GM21737 (cell line): ENCODE data around the gene CLCN5.

Experiments used
- ATAC-seq: cut with Tn5 transposase; IDR thresholded peaks from one replicate; pipeline ENCODE4 v1.9.1; 2021; ENCODE audit warnings: mild to moderate bottlenecking, moderate library complexity; ENCODE audit not compliant: unreplicated experiment

Gene CLCN5

DNA sequence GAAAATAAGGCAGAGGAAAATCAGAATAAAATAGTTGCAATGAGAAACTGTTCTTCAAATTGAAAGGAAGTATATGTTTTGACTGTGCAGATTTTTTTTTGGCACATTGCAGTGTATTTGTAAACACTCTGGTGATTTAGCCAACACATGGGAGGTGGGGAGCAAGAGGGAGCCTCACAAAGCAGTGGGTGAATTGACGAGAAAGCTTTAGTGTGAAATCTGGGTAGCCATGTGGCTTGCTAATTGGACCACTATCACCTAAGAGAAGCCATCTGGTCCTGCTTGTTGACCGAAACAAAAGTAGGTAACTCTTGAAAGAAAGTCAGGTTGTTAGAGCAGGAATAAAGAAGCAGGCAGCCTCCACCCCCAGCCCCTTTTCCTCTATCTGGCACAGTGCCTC is 10.4 kb downstream of the CLCN5 start:
- no peak for ATAC-seq

GRCh38 chrX:49934148-49934547 is 11.8 kb downstream of the CLCN5 start:
- no peak for ATAC-seq

DNA sequence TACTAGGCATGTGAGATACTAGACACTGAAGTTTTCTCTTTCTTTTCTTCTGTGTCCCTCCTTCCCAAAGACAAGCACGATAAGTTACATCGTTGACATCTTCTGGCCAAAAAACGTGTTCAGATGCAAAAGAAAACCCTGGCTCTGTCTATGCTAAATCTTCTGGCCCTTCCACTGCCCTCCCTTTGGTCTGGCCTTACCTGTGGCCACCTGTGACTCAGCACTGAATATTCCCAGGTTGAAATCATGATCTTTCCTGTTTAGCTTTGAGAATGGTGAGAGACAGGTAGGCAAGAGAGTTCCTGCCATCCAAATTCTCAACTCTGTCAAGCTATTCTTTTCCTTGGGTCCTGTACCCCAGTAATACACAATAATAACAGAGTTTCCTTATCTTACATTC is 12.3 kb downstream of the CLCN5 start:
- no peak for ATAC-seq

DNA sequence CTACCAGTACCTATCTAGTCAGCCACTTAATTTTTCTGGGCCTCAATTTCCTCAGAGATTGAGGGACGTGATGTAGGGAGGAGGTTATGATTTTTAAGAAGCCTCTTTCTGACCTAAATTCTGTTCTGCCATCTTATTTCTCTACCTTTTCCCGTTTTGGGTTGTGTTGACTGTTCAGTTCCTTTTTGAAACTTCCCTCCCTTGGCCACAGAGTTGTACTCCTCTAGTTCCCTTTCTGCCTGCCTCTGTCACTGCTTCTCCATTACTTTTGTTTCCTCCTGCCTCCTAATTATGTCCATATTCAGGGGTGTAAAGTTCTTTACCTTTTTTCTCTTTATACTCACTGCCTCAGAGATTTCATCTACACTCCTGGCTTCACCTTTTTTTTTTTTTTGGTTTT is 25.4 kb downstream of the CLCN5 start:
- no peak for ATAC-seq

GRCh38 chrX:49949961-49950360 is 27.6 kb downstream of the CLCN5 start:
- ATAC-seq: no peak

DNA sequence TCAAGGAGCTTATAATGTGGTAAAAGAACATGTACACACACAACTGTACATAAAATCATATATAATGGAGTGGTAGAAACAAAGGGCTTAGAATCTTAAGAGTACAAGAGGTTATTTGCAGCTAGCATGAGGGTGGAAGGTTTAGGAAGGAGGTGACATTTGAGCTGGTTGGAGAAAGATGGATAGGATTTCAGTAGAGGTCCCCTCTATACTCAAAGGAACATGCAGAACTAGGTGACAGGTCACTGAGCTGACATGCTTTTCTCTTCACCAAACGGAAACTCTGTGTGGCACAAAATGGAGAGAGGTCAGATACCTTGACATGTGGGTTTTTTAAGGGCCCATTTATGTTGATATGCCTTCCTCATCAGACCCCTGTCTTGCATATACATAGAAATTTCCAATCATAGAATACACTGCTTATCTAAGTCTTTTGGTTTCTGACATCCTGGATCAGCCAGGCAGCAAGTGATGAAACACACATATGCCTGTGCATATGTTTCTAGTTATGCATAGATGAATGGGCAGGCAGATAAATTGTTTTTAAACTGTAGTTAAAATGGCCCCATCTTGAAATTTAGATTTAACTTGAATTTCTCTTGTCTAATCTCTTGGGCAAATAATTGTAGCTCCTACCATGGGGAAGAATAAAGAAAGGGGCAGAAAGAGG is 29.3 kb downstream of the CLCN5 start:
- no peak for ATAC-seq

DNA sequence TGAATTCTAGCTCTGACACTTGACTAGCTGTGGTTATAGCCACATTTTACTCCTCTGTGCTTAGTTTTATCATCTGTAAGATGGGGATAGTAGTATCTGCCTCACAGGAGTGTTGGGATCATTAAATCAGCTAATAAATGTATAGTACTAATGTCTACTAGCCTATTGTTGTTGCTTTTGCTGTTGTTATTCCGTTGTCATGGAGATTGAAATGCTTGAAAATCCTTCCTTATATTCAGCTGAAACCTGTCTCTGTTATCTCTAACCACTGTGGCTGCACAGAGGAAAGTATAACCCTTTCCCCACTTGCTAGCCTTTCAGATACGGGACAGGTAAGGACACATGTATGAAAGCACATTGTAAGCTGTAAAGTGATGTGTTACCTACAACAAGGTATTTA is 33.9 kb downstream of the CLCN5 start:
- ATAC-seq: no peak

GRCh38 chrX:49958727-49959485 is 36.5 kb downstream of the CLCN5 start:
- ATAC-seq: no peak

DNA sequence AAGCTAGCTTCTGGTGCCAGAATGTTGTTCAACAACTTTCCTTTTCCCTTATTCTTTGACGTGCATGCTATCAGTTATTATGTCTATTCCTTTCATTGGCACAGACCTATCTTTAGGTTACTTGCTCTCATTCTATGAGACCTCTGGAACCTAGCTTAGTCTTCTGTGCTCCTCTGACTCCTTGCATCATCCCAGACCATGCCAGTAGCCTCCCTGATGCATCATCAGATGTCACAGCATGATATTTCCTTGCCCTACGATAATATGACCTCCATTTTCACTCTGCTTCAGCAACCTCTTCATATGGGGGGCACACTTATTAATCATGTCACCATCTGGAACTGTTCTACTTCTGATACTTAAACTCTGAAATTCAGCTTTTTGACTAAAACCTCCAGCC is 37.2 kb downstream of the CLCN5 start:
- ATAC-seq: no peak

DNA sequence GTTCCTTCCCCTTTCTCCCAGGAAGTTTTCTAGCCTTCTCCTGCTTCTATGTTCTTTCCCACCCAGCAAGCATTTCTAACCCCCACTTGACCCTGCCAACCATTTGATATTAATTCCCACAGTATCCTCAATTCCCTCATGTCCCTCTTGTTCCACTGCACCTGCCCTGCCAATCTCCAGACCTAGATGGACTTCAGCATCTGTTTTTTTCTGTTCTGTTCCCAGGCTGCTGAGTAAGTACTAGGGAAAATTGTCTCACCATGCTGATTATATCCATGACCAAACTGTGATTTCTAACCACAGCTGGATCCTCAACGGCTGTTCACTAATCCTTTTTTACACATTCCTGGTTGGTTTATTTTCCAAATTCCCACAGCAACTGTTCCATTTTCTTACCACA is 37.7 kb downstream of the CLCN5 start:
- no peak for ATAC-seq

DNA sequence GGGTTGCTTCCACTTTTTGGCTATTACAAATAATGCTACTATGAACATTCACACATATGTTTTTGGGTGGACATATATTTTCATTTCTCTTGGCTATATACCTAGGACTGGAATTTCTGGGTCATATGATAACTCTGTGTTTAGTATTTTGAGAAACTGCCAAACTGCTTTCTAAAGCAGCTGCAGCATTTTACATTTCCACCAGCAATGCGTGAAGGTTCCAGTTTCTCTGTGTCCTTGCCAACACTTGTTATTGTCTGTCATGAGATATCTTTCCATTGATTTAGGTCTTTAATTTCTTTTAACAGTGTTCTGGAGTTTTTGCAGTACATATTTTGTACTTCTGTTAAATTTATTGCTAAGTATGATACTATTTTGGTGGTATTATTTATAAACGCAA is 48.3 kb downstream of the CLCN5 start:
- no peak for ATAC-seq

DNA sequence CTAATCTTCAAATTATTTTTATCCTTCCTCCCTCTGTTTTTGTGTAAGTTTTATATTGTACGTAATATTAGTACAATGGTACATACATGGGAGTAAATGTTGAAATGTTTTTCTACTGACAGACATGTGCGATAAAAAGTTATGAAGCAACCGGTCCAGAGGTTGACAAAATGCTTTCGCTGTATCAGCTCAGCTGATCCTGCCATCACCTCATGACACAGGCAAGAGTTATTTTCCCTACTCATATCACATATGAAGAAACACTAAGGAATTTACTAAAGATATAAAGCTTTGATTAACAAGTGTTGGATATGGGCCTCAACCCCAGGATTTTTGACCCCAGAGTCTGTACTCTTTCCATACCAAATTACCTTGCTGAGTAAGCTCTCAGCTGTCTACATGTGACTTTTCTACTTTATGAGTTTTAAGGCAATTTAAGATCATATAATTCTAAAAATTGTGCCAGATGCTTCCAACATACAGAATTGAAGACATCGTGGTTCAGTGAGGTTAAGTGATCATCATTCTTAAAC is 50.0 kb downstream of the CLCN5 start:
- ATAC-seq: no peak

DNA sequence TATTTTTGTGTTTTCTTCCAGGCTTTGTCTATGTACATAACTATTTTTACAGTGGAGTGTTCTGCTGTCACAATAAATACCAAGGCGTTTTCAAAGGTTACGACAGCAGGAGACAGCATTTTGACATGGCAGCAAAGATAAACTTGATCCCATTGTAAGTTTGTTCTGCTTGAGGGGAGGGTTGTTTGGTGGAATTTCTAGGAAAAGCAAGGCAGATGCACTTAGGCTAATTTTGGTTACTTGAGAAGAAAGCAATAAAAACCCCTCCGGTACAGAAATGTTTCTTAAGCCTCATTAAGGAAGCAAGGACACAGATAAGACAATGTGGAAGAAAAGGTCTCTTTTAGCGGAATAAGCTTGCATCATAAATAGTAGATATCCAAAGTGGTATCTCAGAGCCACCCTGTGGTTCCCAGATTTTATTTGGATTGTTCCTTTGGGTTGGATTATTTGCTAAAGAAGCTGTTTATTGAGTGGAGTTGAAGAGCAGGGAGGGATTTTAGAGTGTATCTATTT is 54.3 kb downstream of the CLCN5 start:
- no peak for ATAC-seq

DNA sequence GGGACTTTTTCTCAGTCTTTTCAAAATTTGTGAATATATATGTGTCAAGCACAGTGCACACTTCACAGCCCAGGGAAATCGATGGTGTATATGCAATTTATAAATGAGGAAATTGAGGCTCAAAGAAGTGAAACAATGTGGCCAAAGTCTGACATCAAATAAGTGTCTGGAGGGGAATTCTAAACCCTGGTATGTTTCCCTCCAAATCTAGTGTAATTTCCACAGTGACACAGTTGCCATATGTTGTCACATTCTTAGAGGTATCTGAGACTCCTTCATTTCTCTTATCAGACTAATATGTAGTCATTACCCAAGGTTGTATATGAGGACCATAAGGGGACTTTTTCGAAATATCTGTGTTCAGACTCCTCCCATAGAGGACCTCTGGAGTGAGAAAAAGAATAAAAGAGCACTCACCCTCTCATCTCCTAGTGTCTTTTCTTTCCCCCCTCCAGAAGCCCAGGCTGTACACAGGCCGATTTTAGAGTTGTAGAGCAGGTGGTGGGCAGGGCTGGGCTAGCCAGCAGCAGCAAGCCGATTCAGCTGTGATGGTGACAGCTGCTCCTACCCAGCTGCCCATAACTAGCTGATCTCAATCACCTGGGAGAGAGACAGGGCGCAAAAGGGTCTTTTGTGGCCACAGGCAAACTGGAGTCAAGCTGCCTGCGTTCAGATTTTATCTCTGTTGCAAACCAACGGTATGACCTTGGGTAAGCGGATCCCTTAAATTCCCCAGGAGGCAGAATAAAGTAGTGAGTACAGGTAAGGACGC is 55.1 kb downstream of the CLCN5 start:
- ATAC-seq: no peak

GRCh38 chrX:49978176-49978575 is 55.8 kb downstream of the CLCN5 start:
- ATAC-seq: no peak

- no peak for ATAC-seq
Measured at GRCh38 chrX:49986058-49986457, 63.7 kb downstream of the CLCN5 start.

DNA sequence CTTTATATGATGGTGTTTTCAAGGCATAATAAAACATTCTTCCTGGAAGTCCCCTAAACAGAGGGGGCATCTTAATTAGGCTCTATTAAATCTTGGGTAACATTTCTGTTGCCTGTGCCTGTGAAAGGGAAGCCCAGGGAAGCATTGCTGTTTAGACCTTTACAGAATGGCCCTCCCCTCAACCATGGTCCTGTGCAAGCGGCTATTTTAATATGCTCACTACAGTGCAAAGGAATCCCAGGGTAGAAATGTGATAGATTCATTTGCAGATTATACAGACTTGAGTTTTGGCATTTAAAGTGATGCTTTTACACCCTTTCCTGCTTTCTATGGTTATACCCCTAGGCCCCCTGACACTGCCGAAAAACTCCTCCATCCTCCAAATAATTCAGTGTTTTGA is 65.3 kb downstream of the CLCN5 start:
- ATAC-seq: no peak

DNA sequence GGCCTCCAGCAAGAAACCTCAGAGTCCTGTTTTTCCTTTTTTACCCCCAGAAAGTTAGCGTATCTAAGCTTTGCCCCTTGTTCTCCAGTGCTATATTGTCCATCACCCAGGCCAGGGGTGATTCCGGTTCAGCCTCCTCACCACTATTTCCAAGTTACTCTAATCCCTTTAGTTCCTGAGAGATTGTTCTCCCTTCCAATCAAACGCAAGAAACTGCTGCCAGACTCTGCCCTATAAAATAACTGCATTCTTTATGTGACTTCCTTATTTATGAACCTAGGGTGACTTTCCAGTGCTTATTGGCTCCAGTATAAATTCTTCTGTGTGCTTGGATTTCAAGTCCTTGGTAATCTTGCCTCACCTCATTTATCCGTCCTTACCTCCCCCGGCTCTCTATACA is 65.7 kb downstream of the CLCN5 start:
- ATAC-seq: no peak

- no peak for ATAC-seq
Measured at GRCh38 chrX:49991758-49992157, 69.4 kb downstream of the CLCN5 start.

- no peak for ATAC-seq
Measured at GRCh38 chrX:49992853-49993252, 70.5 kb downstream of the CLCN5 start.

GRCh38 chrX:49993661-49994060 is 71.3 kb downstream of the CLCN5 start:
- no peak for ATAC-seq
